H9 (cell line): ENCODE measurements around the gene HEATR5A. TPM values are rescaled to one million over a fixed set of nuclear protein-coding genes. Genes with fewer than 3 reads are reported as not detected.
A peak's percentile ranks its signal among the peaks of the same experiment; 100 is the strongest.

Source experiments
- DNase-seq: peaks from one replicate; pipeline ENCODE4 v3.0.0-alpha.2; 2017
- H2AFZ ChIP-seq: one replicate; pipeline ENCODE4 v1.6.1; 2013; ENCODE audit warnings: mild to moderate bottlenecking, low read length, control low read depth, moderate library complexity
- H2AK5ac ChIP-seq: 2 replicates; pipeline ENCODE4 v1.6.1; 2013; ENCODE audit warnings: low read length, control low read depth, mixed read lengths; ENCODE audit not compliant: insufficient read length
- H2BK120ac ChIP-seq: one replicate; pipeline ENCODE4 v1.6.1; 2013; ENCODE audit warnings: low read depth, mild to moderate bottlenecking, low read length, control low read depth, inconsistent platforms; ENCODE audit not compliant: poor library complexity, severe bottlenecking
- H2BK12ac ChIP-seq: 2 replicates; pipeline ENCODE4 v1.6.1; 2013; ENCODE audit warnings: low read length, control low read depth, mixed read lengths, low read depth; ENCODE audit not compliant: insufficient read length
- H2BK15ac ChIP-seq: 2 replicates; pipeline ENCODE4 v1.6.1; 2013; ENCODE audit warnings: low read depth, low read length, control low read depth
- H2BK20ac ChIP-seq: one replicate; pipeline ENCODE4 v1.6.1; 2013; ENCODE audit warnings: low read depth, mild to moderate bottlenecking, low read length, control low read depth, inconsistent platforms; ENCODE audit not compliant: poor library complexity, severe bottlenecking
- H2BK5ac ChIP-seq: 2 replicates; pipeline ENCODE4 v1.6.1; 2013; ENCODE audit warnings: low read length, control low read depth, mixed read lengths; ENCODE audit not compliant: insufficient read length
- H3K14ac ChIP-seq: 2 replicates; pipeline ENCODE4 v1.6.1; 2013; ENCODE audit warnings: low read length, control low read depth; ENCODE audit not compliant: insufficient read depth
- H3K18ac ChIP-seq: 2 replicates; pipeline ENCODE4 v1.6.1; 2013; ENCODE audit warnings: low read depth, mild to moderate bottlenecking, mixed read lengths, low read length, control low read depth; ENCODE audit not compliant: insufficient read length
- H3K23ac ChIP-seq: 2 replicates; pipeline ENCODE4 v1.6.1; 2013; ENCODE audit warnings: low read length, control low read depth, mixed read lengths, low read depth; ENCODE audit not compliant: insufficient read length
- H3K23me2 ChIP-seq: 2 replicates; pipeline ENCODE4 v1.6.1; 2013; ENCODE audit warnings: low read depth, mild to moderate bottlenecking, mixed read lengths, low read length, control low read depth; ENCODE audit not compliant: insufficient read length, poor library complexity, severe bottlenecking
- H3K27ac ChIP-seq: 2 replicates; pipeline ENCODE4 v1.5.1; 2013; ENCODE audit warnings: low read length, control low read depth, mixed read lengths, low read depth; ENCODE audit not compliant: insufficient read length
- H3K27me3 ChIP-seq: 2 replicates; pipeline ENCODE4 v1.6.1; 2013; ENCODE audit warnings: low read length, control low read depth, inconsistent platforms; ENCODE audit not compliant: insufficient read depth
- H3K4ac ChIP-seq: 2 replicates; pipeline ENCODE4 v1.6.1; 2013; ENCODE audit warnings: low read depth, mild to moderate bottlenecking, control low read depth, inconsistent platforms, low read length, moderate library complexity
- H3K4me1 ChIP-seq: 2 replicates; pipeline ENCODE4 v1.6.1; 2013; ENCODE audit warnings: low read length, control low read depth, inconsistent platforms; ENCODE audit not compliant: insufficient read depth
- H3K4me2 ChIP-seq: 2 replicates; pipeline ENCODE4 v1.6.1; 2013; ENCODE audit warnings: low read length, control low read depth, mixed read lengths; ENCODE audit not compliant: insufficient read length, insufficient read depth
- H3K56ac ChIP-seq: 2 replicates; pipeline ENCODE4 v1.6.1; 2013; ENCODE audit warnings: low read depth, mild to moderate bottlenecking, mixed read lengths, low read length, control low read depth; ENCODE audit not compliant: insufficient read length
- H3K79me1 ChIP-seq: 2 replicates; pipeline ENCODE4 v1.6.1; 2013; ENCODE audit warnings: low read depth, mild to moderate bottlenecking, moderate library complexity, low read length, control low read depth, inconsistent platforms; ENCODE audit not compliant: insufficient read depth, poor library complexity, severe bottlenecking
- H3K79me2 ChIP-seq: 2 replicates; pipeline ENCODE4 v1.6.1; 2013; ENCODE audit warnings: low read length, control low read depth, inconsistent platforms; ENCODE audit not compliant: insufficient read depth
- H3K9ac ChIP-seq: 2 replicates; pipeline ENCODE4 v1.6.1; 2013; ENCODE audit warnings: low read length, control low read depth, mixed read lengths; ENCODE audit not compliant: insufficient read length; ENCODE audit errors: extremely low read depth
- H3K9me3 ChIP-seq: one replicate; pipeline ENCODE4 v1.6.1; 2013; ENCODE audit warnings: low read depth, low read length, inconsistent platforms; ENCODE audit not compliant: control insufficient read depth
- H3T11ph ChIP-seq: one replicate; pipeline ENCODE4 v1.6.1; 2013; ENCODE audit warnings: mild to moderate bottlenecking, low read length, control low read depth, inconsistent platforms
- H4K20me1 ChIP-seq: one replicate; pipeline ENCODE4 v1.6.1; 2013; ENCODE audit not compliant: control insufficient read depth, insufficient read length, insufficient read depth
- H4K5ac ChIP-seq: 2 replicates; pipeline ENCODE4 v1.6.1; 2013; ENCODE audit warnings: low read depth, mild to moderate bottlenecking, mixed read lengths, low read length, control low read depth; ENCODE audit not compliant: insufficient read length
- H4K8ac ChIP-seq: replicated peaks from 2 replicates; pipeline ENCODE4 v1.6.1; 2013; ENCODE audit warnings: low read length, control low read depth, mixed read lengths, low read depth; ENCODE audit not compliant: insufficient read length
- H4K91ac ChIP-seq: 2 replicates; pipeline ENCODE4 v1.6.1; 2013; ENCODE audit warnings: low read depth, mild to moderate bottlenecking, moderate library complexity, mixed read lengths, low read length, control low read depth; ENCODE audit not compliant: insufficient read length
- H3K27ac Mint-ChIP-seq, 3 experiments: 2 replicates in 2 of 3; 3 replicates in 1 of 3; pipeline ENCODE4 v1.8.0; 2020 to 2021; ENCODE audit warnings: mixed read lengths in 3 of 3, mild to moderate bottlenecking in 1 of 3, moderate library complexity in 1 of 3
- H3K27me3 Mint-ChIP-seq: 2 replicates; pipeline ENCODE4 v1.8.0; 2021; ENCODE audit warnings: low read depth, mild to moderate bottlenecking, moderate library complexity, mixed read lengths
- H3K36me3 Mint-ChIP-seq, 3 experiments: 2 replicates in 2 of 3; 3 replicates in 1 of 3; pipeline ENCODE4 v1.8.0; 2020 to 2021; ENCODE audit warnings: low read depth in 3 of 3, mixed read lengths in 3 of 3; ENCODE audit not compliant: insufficient read depth in 1 of 3
- H3K4me1 Mint-ChIP-seq, 2 experiments: 2 replicates each; pipeline ENCODE4 v1.8.0; 2020; ENCODE audit warnings: mixed read lengths in 2 of 2
- H3K4me3 Mint-ChIP-seq, 2 experiments: 2 replicates in 1 of 2; 3 replicates in 1 of 2; pipeline ENCODE4 v1.8.0; 2020 to 2021; ENCODE audit warnings: mild to moderate bottlenecking in 2 of 2, mixed read lengths in 2 of 2, moderate library complexity in 1 of 2
- H3K9me3 Mint-ChIP-seq, 2 experiments: 2 replicates in 1 of 2; 3 replicates in 1 of 2; pipeline ENCODE4 v1.8.0; 2020; ENCODE audit warnings: mild to moderate bottlenecking in 2 of 2, mixed read lengths in 2 of 2, moderate library complexity in 1 of 2
- CTCF ChIP-seq: fragments of 200-600 bp; sonication (generic); conservative IDR thresholded peaks from 3 replicates; pipeline ENCODE4 v1.8.0; 2021; ENCODE audit warnings: antibody characterized with exemption, mild to moderate bottlenecking
- WGBS: extraction: QIAGEN DNeasy Blood & Tissue Kit; methylation state at CpG from one replicate; pipeline ENCODE4 v1.1.7; 2013; ENCODE audit warnings: missing lambda C conversion rate, low lambda C conversion rate, mixed read lengths; ENCODE audit not compliant: insufficient read length; ENCODE audit errors: extremely low coverage; 5-methylcytosine and 5-hydroxymethylcytosine counted together
- total RNA-seq: library from RNA; stranded (reverse); gene quantifications from 2 replicates; pipeline ENCODE4 v1.2.1, GENCODE V29; 2021

Gene HEATR5A
- total RNA-seq, 1 experiment from 2014 or later, result 21.2 TPM

- H4K20me1 ChIP-seq, result no peaks in the 10 kb centered on the region
- H3K14ac ChIP-seq, result no peak overlapping the region
- no peaks in the 10 kb centered on the region for H3K27me3 Mint-ChIP-seq
- H3K27me3 ChIP-seq, result no peaks in the 10 kb centered on the region
- no peak overlapping the region for H2BK15ac ChIP-seq
- H3K23me2 ChIP-seq, result no peaks in the 10 kb centered on the region
- peak overlapping the region in 1 of 3 experiments; percentile 61; a peak in 1 of 7 replicates for H3K27ac Mint-ChIP-seq
- H3K4me1 ChIP-seq, result no peaks in the 10 kb centered on the region; the same call in 1 of the 2 replicates
- no CpG with 5 or more reads among the region's 8 CpGs for WGBS
- H3K4me1 Mint-ChIP-seq, result peaks cover 2 to 4% of the 10 kb centered on the region in 2 experiments; a peak in 2 of 4 replicates
- no peak overlapping the region for H3K4me2 ChIP-seq
- H2AFZ ChIP-seq, result no peak overlapping the region
- H3K56ac ChIP-seq, result no peak overlapping the region
- H2AK5ac ChIP-seq, result no peak overlapping the region
- no peak overlapping the region for H2BK5ac ChIP-seq
- no peak overlapping the region for H4K8ac ChIP-seq
- H3K27ac ChIP-seq, result no peak overlapping the region
- no peak overlapping the region for H2BK120ac ChIP-seq
- H3K36me3 Mint-ChIP-seq, result peaks cover 7 to 8% (median 7%) of the 10 kb centered on the region in 3 experiments; a peak in 6 of 7 replicates
- TF ChIP-seq CTCF, result no peak
- H3K18ac ChIP-seq, result no peak overlapping the region
- no peak overlapping the region for H2BK20ac ChIP-seq
- no peak overlapping the region for H3K4ac ChIP-seq
- no peak for DNase-seq
- no peak overlapping the region for H3K4me3 Mint-ChIP-seq
- H4K5ac ChIP-seq, result no peak overlapping the region
- H3K9me3 Mint-ChIP-seq, result no peaks in the 10 kb centered on the region
- H3K79me1 ChIP-seq, result peaks cover 3% of the 10 kb centered on the region
- no peak overlapping the region for H2BK12ac ChIP-seq
- H3K9me3 ChIP-seq, result no peaks in the 10 kb centered on the region
- H4K91ac ChIP-seq, result no peak overlapping the region
- H3K79me2 ChIP-seq, result 0 out of 2 replicates have a peak, but pooled peaks cover 2% of the 10 kb centered on the region
- H3K23ac ChIP-seq, result no peak overlapping the region
- H3T11ph ChIP-seq, result no peak overlapping the region
- no peak overlapping the region for H3K9ac ChIP-seq
Observed at GRCh38 chr14:31405106-31405505, 15.2 kb downstream of the HEATR5A start.
